ENCODE data around the gene TMEM121. TPM values are rescaled to one million over a fixed set of nuclear protein-coding genes. Genes with fewer than 3 reads are reported as not detected.

The TMEM121 gene
- total RNA-seq, 1 donor from 2014 or later: 13.9 TPM

DNA sequence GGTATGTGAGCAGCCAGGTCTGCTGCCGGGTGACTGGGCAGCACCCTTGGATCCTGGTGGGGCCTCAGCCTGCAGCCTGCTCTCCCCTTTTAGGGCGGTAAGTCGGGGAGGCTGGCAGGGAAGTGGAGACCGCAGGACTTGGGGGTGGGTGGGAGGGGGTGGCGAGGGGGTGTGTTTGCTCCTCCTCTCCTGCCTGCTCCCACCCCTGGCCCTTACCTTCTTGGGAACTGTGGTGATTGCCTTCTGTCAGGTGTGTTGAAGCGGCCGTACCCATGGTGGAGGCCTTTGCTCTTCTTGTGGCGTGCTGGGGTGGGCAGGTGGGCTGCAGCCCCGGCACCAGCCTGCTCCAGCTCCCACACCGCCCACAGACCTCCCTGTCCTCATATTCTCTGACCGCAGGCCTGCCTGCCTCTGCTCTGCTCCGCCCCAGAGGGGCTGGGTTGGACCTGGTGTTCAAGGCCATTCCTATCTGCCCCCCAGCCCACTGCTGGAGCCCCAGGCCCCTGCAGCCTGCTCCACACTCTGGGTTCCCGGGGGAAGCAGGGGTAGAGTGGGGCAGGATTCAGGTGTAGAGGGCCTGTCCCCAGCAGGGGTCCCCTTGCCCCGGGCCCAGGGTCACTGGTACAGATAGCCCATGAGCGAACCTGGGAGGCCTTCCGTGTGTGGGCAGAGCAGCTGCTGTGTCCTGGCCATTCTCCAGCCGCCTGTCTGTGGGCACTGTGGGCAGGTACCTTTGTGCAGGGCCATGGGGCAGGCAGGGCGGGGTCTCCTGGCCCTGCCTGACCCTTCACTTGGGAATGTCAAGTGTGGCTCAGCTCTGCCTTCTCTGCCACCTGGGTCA is 30.2 kb upstream of the TMEM121 start:
- Mint-ChIP-seq H3K4me3 (no peak overlapping the region), H3K4me1 (peaks cover 16% of the 10 kb centered on the region), H3K27ac (ENCODE audit: unreplicated experiment) (peak overlapping the region; percentile 35), H3K27me3 (ENCODE audit: low read depth) (no peaks in the 10 kb centered on the region), H3K9me3 (no peaks in the 10 kb centered on the region), H3K36me3 (ENCODE audit: low read depth) (no peaks in the 10 kb centered on the region)
- no peak for TF ChIP-seq CTCF (conservative IDR thresholded peaks at IDR 0.05)
- DNase-seq (ENCODE audit: low read depth, low spot score): no peak

DNA sequence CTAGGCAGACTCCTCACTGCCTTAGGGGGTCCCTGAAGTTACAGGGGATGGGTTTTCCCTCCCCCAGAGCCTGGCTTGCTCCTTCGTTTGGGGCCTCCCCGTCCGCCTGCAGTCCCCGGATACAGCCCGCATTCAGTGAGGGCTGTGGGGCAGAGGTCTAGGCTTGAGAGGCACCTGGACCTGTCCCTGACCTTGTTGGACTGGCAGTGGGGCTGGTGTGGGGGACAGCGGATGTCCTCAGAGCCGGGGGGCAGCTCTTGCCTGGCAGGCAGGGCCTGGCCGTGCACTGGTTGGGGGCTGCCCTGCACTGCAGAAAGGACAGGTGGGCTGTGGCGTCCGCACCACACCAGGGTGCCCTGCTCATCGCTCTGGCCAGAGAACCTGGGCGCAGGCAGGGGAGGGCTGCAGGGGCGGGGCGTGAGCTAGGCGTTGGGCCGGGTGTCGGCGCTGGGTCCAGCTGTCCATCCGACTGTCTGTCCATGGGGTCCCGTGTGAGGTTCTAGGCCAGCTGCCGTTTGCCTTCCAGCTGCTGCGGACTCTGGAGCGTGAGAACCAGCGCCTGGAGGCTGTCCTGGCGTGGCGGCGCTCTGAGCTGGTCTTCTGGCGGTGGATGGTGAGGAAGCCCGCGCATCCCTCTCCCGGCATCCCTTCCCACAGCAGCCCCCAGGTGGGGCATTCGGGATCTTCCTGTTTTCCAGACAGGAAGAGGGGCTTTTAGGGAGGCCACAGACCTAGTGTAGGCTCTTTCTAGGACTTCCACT is 29.4 kb upstream of the TMEM121 start:
- DNase-seq (ENCODE audit: low read depth, low spot score): no peak
- no peak overlapping the region for H3K4me3 Mint-ChIP-seq

DNA sequence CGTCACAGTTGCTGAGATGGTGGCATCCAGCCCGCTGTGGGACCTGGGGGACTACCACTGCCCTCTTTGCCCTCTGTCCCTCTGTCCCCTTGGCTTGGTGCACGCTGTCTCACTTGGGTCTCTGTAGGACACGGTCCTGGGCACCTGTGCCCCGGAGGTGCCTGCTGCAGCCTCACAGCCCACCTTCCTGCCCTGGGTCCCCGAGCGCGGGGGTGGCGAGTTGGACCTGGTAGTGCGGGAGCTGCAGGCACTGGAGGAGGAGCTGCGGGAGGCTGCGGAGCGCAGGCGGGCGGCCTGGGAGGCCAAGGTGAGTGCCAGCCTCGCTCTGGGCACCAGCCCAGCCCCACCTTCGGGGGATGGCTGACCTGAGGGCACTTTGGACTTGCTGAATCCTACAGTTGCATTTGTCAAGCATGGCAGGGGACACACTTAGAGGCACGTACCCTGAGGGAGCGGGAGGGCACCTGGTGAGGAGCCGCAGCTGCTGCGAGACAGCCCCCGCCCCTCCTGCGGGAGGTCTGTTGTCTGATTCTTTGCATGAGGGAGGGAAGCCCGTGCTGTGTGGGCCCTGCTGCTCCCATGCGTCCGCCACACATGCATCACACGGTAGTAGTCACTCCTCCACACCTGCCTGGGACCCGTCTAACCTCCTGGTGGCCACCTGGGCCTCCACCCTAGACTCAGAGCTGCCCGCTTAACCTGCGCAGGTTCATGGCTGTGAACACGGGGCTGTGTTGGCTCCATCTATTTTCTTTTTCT is 28.5 kb upstream of the TMEM121 start:
- H3K9me3 Mint-ChIP-seq: no peaks in the 10 kb centered on the region
- peak overlapping the region; percentile 27 for H3K4me3 Mint-ChIP-seq
- H3K27me3 Mint-ChIP-seq (ENCODE audit: low read depth): peaks cover 4% of the 10 kb centered on the region
- no peak for TF ChIP-seq CTCF (conservative IDR thresholded peaks at IDR 0.05)
- H3K27ac Mint-ChIP-seq (ENCODE audit: unreplicated experiment): peak overlapping the region; percentile 62
- H3K4me1 Mint-ChIP-seq: peaks cover 16% of the 10 kb centered on the region
- H3K36me3 Mint-ChIP-seq (ENCODE audit: low read depth): no peaks in the 10 kb centered on the region
- DNase-seq (ENCODE audit: low read depth, low spot score): no peak

More for the DNA sequence above, 29.4 kb upstream of the TMEM121 start:
- no peak overlapping the region for H3K27ac Mint-ChIP-seq (ENCODE audit: unreplicated experiment)
- H3K36me3 Mint-ChIP-seq (ENCODE audit: low read depth): no peaks in the 10 kb centered on the region
- no peaks in the 10 kb centered on the region for H3K27me3 Mint-ChIP-seq (ENCODE audit: low read depth)
- no peak for TF ChIP-seq CTCF (conservative IDR thresholded peaks at IDR 0.05)
- H3K9me3 Mint-ChIP-seq: no peaks in the 10 kb centered on the region
- H3K4me1 Mint-ChIP-seq: peaks cover 16% of the 10 kb centered on the region

DNA sequence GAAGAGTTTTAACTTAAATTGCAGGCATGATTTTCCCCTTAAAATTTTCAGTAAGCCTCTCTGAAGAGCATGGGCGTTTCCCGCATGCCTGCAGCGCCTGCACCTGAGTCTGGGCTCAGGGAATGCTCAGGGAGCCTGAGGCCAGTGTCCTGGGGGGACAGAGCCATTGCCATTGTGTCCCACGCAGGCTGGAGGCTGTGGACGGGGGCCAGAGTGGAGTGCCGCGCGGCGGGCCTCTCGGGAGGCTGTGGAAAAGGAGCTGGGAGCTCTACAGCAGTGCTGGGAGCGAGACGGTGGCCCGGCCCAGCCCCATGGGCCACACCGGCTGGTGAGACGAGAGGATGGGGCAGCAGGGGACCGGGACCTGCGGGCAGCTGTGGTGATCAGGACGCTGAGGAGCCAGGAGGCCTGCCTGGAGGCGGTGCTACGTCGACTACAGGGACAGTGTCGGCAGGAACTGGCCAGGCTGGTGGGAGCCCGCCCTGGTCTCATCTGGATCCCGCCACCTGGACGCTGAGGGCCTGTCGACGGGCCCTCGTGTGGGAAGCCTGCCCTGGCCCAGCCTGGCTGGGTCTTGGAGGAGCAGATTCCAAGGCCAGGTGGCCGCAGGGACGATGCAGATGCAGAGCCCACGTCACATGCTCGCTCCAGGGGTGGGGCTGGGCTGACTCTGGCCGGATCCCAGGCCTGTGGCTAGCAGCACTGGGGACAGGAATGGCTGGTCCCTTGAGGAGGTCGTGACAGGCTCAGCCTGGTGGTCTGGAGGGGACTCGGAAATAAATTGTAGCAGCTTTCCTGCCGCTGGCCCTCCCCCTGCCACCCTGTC is 27.7 kb upstream of the TMEM121 start:
- Mint-ChIP-seq H3K36me3 (ENCODE audit: low read depth) (no peaks in the 10 kb centered on the region), H3K27me3 (ENCODE audit: low read depth) (peaks cover 10% of the 10 kb centered on the region), H3K4me3 (peak overlapping the region; percentile 65), H3K4me1 (peaks cover 20% of the 10 kb centered on the region), H3K9me3 (no peaks in the 10 kb centered on the region), H3K27ac (ENCODE audit: unreplicated experiment) (peak overlapping the region; percentile 88)
- no peak for DNase-seq (ENCODE audit: low read depth, low spot score)
- TF ChIP-seq CTCF (conservative IDR thresholded peaks at IDR 0.05): no peak

Data from neural crest cell (in vitro differentiated cells).